HG03103 (cell line): ENCODE data around the gene ECI1.
"Not testable (repeated sequence)": the region's sequence is repeated elsewhere in the genome, so short reads cannot be mapped to it uniquely, and the experiment has no call there.

Source experiments
- ATAC-seq: cut with Tn5 transposase; IDR thresholded peaks from one replicate; pipeline ENCODE4 v1.9.1; 2021; ENCODE audit warnings: low read depth; ENCODE audit not compliant: unreplicated experiment

The ECI1 gene

GRCh38 chr16:2280981-2281542 lies 29.7 kb upstream of the ECI1 start:
- ATAC-seq, result no peak

- no peak for ATAC-seq
Measured at GRCh38 chr16:2280461-2280860, 29.1 kb upstream of the ECI1 start.

- no peak for ATAC-seq
Measured at GRCh38 chr16:2278956-2279800, 27.8 kb upstream of the ECI1 start.

- ATAC-seq, result no peak
Measured at GRCh38 chr16:2278272-2278608, 26.9 kb upstream of the ECI1 start.

- ATAC-seq, result no peak
Measured at GRCh38 chr16:2277466-2278271, 26.3 kb upstream of the ECI1 start.

GRCh38 chr16:2276368-2277195 lies 25.2 kb upstream of the ECI1 start:
- no peak for ATAC-seq

GRCh38 chr16:2275476-2276367 lies 24.3 kb upstream of the ECI1 start:
- no peak for ATAC-seq

GRCh38 chr16:2273931-2274330 lies 22.5 kb upstream of the ECI1 start:
- no peak for ATAC-seq

- no peak for ATAC-seq
Measured at GRCh38 chr16:2273484-2273883, 22.1 kb upstream of the ECI1 start.

- no peak for ATAC-seq
Measured at GRCh38 chr16:2271848-2272461, 20.6 kb upstream of the ECI1 start.

GRCh38 chr16:2270588-2271470 lies 19.4 kb upstream of the ECI1 start:
- no peak for ATAC-seq

- ATAC-seq, result no peak
Measured at GRCh38 chr16:2270070-2270462, 18.7 kb upstream of the ECI1 start.

GRCh38 chr16:2267913-2268666 lies 16.7 kb upstream of the ECI1 start, which contains the start of gene RNPS1:
Gene RNPS1, minus strand, starts transcription at chr16:2268126. Its CDS starts 3,483 bp downstream, at chr16:2264643.
- peak; percentile 67 for ATAC-seq

- ATAC-seq, result peak; percentile 31
Measured at GRCh38 chr16:2267505-2267912, 16.1 kb upstream of the ECI1 start.

- ATAC-seq, result not testable (repeated sequence)
Measured at GRCh38 chr16:2266887-2267286, 15.5 kb upstream of the ECI1 start.

GRCh38 chr16:2263026-2263425 lies 11.6 kb upstream of the ECI1 start:
- ATAC-seq, result not testable (repeated sequence)

GRCh38 chr16:2260250-2260649 lies 8.9 kb upstream of the ECI1 start:
- no peak for ATAC-seq
